SH-SY5Y (cell line): ENCODE data around the gene C8A.

Source experiments
- GATA2 ChIP-seq: IDR thresholded peaks from 2 replicates; pipeline ENCODE4 v1.6.1; 2011; ENCODE audit warnings: mild to moderate bottlenecking, low read depth, low read length
- GATA3 ChIP-seq: IDR thresholded peaks from 2 replicates; pipeline ENCODE4 v1.6.1; 2011; ENCODE audit warnings: low read depth, mild to moderate bottlenecking, low read length, moderate library complexity

GRCh38 chr1:56925193-56925592, 70.6 kb downstream of the C8A start:
- TF ChIP-seq GATA2 (no peak), GATA3 (no peak)
